Hematopoietic multipotent progenitor cell treated with erythropoietin and hydrocortisone succinate and interleukin-3 and kit ligand, for 8 days (in vitro differentiated cells): ENCODE data around the gene SAMD9L.

Experiments
- DNase-seq: peaks from one replicate; pipeline ENCODE4 v3.0.0-alpha.2; 2015

Gene SAMD9L

DNA sequence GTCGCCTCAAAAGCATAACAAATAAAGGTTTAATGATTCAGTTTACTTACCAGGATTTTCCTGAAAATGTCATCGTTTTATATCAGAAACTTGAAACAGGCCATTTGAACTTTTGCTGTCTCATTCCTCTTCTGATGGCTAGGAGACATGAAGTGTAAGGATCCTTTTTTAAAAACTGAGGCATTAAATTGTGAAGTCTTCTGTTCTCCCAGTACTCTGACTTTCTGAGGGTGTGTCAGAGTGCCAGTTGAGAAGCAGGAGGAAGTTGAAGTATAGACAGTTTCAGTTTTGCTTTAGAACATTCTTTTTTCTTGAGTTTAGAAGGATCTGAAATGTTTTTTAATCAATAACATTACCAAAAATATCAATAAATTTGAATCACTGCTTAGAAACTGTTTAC lies at the start of gene SAMD9L:
SAMD9L (minus strand) TSS at position 242 of the 400 bp plus-strand sequence. CDS start 12,414 bp downstream, outside the sequence.
- DNase-seq: peak; percentile 69

GRCh38 chr7:93196336-93196735 lies 48.2 kb upstream of the SAMD9L start:
- DNase-seq: no peak

- no peak for DNase-seq
Measured at GRCh38 chr7:93194386-93194785, 46.2 kb upstream of the SAMD9L start.

DNA sequence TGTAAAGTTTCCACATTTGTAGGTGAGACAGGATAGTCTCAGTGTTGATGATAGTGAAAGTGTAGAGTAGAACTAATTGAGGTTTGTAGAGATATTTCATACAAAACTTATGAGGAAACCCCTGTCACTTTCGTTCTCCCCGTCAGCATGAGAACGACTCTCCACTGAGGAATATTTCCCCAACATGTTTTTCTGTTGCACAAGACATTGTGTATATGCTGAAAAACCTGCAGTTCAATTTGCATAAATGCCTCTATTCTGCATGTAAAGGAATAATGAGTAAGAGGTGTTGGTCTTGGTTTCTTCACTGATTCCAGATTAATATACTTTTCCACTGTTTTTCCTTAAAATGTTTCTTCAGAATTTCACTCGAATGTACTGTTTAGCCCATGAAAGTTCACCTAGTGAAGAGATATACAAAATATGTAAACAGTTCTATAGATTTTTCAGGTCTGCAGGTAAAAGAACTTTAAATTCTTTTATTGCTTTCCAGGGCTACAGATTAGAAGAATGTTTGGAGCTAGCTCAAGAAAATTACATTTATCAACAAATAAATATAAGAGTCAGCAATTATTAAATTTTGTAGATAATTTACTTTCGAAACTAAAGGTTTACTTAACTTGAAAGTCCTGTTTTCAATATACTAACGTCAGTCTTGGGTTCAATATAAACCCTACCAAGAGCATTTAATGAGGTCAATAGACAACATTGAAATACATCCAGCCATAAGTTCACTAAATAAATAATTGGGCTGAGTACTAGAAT lies 40.9 kb upstream of the SAMD9L start:
- DNase-seq: no peak

DNA sequence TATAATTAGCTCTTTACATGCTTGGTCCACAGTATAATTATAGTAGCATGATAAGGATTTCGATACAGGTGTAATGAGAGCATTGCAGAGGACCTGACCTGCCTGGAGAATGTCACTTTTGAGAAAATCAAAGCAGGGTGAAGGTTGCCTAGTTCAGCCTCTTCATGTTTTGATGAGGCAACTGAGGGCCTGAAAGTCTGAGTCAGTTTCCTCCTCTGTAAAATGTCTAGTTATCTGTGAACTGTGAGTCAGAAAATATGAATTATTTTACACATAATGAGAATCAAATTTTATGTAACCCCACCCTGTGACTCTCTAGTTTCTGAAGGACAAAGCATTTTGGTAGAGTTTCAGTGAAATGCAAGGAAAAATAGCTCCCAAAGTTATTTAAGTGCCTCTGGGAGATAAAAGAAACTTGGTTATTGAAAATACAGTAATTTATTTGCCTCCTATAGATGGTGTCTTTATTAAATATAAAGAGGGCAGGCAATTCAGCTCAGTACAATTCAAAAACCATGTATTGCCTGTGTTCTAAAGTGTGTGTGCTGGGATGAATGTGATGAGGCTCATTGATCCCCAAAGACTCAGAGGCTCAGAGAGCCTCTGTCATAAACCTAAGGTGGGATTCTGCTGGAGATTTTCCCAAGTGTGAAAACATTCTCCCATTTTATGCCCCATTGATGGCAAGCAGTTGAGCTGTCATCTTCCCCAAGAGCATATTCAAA lies 37.3 kb upstream of the SAMD9L start:
- DNase-seq: no peak

GRCh38 chr7:93179173-93179572 lies 31.0 kb upstream of the SAMD9L start:
- DNase-seq: no peak

DNA sequence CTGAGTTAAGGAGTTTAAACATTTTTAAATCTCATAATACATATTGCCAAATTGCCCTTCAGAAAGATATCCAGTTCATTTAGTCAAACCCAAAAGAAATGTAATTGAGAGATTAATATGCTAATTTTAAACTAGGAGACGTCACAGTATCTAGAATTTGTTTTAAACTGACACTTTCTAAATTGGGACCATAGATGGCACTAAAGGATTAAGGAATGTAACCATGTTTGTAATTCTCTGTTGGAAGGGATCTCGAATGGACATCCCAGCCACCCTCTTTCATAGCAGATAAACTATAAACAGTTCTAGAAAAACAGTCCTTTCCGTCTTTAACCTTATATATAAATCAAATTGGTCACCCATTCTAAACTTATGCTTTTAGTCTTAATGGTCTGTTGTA lies 30.0 kb upstream of the SAMD9L start:
- DNase-seq: peak; percentile 47

DNA sequence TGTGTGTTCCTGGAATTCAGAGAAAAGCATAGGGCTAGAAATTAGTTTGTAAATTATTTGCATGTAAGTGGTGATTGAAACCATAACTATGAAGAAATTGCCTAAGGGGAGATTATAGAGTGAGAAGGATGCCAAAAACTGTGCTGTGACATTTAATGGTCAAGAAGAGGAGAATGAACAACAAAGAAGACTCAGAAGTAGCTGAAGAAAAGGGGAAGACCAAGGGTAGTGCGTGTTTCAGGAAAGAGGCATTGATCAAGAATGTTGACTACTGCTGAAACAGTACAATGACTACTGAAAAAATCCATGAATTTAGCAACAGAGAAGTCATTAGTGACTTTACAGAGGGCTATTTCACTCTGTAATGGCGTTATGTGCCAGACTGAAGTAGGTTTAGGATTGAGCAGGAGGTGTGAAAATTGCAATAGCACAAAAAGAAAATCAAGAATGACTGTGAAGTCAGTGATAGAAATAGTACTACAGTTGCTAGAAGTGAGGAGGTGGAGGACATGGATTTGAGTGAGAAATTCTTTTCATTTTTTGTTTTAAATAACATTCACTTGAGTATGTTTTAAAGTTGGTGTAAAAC lies 28.9 kb upstream of the SAMD9L start:
- DNase-seq: no peak

- DNase-seq: no peak
Measured at GRCh38 chr7:93175219-93175618, 27.0 kb upstream of the SAMD9L start.

GRCh38 chr7:93172683-93173082 lies 24.5 kb upstream of the SAMD9L start:
- no peak for DNase-seq

GRCh38 chr7:93171606-93172226 lies 23.5 kb upstream of the SAMD9L start:
- DNase-seq: no peak

DNA sequence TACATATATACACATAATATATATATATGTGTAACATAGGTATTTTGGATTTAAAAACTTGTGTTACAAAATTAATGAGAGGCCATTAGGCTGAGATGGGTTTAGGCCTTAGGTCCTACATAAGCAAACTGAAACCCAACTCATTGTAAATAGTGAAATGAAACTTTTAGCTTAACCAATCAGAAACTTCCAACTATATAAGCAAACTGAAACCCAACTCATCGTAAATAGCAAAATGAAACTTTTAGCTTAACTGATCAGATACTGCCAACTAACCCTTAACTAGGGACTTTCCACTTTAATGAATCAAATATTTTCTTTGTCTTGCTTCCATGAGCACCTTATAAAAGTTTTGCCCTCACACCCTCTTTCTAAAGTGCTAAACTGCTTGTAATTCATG lies 17.3 kb upstream of the SAMD9L start:
- DNase-seq: no peak

DNA sequence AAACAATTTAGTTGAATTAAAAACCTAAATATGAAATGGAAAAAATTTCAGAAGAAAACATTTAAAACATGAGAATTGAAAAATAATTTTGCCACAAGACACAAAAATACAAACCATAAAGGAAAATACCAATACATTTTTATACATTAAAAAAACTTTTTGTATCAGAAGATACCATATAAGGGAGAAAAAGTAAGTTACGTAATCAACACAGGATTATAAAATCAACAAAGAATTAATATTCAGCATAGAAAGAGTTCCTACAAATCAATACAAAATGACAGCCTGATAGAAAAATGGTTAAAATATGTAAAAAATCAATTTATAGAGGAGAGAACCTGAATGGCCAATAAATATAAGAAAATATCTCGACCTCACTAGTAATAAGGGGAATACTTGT lies 16.6 kb upstream of the SAMD9L start:
- no peak for DNase-seq

DNA sequence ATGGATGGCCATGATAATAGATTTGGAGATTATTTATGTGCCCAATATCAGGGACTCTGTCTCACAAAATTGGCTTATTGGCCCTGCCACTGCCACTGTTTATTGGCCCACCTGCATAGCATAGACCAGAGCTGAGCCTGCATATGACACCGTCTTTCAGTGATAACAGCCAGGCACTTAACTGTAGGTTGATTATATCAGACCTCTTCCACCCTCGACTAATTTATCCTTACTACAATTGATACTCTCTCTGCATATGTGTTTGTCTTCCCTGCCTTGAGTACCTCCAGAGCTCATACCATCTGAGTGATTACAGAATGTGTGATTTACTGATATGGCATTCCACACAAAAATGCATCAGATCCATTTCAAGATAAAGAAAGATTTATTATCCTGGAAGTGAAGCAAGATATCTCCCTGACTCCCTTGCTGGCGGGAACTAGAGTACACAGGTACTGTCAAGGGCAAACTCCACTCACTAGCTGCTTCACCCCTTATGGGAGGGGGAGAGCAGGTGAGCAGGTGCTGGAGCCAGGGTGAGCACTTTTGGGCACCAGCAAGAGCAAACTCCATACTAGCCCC lies 13.1 kb upstream of the SAMD9L start:
- DNase-seq: no peak

GRCh38 chr7:93160410-93160809 lies 12.2 kb upstream of the SAMD9L start:
- DNase-seq: no peak

DNA sequence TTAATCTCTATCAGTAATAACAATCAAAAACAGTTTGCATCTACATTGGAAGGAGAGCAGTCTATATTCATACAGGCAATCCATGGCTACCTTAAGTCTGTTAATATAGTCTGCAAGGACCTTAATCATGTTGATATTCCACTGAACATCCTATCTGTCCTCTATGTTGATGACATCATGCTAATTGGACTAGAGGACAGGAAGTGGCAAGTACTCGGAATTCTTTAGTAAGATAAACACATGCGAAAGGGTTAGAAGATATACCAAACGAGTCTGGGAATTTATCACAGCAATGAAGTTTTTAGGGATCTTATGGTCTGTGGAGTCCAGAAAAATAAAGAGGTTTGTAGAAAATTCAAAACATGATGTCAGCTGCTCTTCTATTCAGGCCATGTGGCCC lies 11.3 kb upstream of the SAMD9L start:
- DNase-seq: no peak

DNA sequence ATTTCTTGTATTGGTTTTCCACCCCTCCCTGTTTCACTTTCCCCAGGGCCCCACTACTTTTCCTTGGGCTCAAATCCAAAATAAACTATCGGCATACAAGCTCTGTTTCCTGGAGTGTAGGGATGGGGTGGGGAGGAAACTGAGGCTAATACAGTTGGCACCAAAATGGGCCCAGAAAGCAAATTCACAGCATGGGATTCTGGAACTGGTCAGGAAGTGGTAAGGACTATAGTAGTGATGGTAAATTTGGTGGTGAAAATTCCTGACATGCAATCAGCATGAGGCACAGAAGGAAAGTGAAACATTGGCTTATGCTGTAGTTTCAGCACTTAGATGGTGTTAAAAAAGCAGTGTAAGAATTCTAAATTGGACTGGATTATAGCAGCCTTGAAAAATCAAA lies 8.7 kb upstream of the SAMD9L start:
- DNase-seq: no peak

DNA sequence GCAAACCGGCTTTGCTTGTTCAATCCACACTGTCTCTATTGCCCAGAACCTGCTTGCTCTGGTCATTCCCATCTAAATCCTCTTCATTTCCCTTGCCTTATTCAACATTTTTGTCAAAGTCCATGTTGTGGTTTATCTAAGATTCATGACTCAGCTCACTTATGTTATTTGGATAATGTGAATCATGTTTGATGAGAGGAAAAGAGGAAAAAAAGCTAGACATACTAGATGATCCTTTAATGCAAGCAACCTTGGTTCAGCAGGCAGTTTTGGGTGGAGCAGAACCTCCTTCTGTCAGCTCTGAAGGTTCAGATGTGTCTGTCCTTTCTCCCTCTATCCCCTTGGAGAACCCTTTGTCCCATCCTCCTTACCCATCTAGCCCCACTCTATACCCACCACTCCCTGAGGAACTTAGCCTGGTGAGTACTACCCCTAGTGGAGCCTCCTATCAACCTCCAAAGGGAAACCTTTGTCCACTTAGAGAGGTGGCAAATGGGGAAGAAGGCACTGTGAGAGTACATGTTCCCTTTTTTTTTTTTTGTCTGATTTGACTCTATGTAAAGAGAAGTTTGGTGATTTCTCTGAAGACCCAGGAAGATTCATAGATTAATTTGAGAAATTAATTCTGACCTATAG lies 2.1 kb upstream of the SAMD9L start:
- no peak for DNase-seq

- peak; percentile 44 for DNase-seq
Measured at GRCh38 chr7:93148727-93149126, 542 bp upstream of the SAMD9L start.

DNA sequence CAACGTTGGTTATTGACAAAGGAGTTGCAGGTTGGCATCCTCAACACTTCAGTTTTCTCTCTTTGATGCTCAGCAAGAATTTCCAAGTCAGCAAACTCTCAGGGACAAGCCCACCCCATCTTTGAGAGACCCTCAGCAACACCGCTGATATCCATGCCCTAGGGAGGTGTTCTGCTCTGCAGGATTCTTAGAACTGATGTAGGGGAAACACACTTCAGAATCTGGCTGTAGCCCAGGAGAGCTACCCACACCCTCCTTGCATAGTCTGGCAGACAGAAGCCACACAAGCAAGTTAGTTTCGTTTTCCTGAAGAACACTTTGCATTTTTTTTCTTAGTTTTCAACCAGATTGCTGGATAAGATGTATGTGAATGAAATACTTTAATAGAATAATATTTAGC lies 822 bp downstream of the SAMD9L start:
- peak; percentile 82 for DNase-seq

GRCh38 chr7:93146472-93147141 lies 1.6 kb downstream of the SAMD9L start:
- DNase-seq: peak; percentile 48

- DNase-seq: no peak
Measured at GRCh38 chr7:93146036-93146435, 2.1 kb downstream of the SAMD9L start.
